Neural progenitor cell (in vitro differentiated cells): ENCODE data around the gene COPS8.

Source experiments
- EZH2 ChIP-seq: fragments of 200-600 bp; sonication (generic); IDR thresholded peaks from 2 replicates; pipeline ENCODE4 v1.6.1; 2017; ENCODE audit warnings: antibody characterized with exemption, mild to moderate bottlenecking, moderate library complexity
- EZH2phosphoT487 ChIP-seq: fragments of 200-600 bp; sonication (generic); IDR thresholded peaks from 2 replicates; pipeline ENCODE4 v1.6.1; 2017; ENCODE audit warnings: antibody characterized with exemption
- TF ChIP-seq, protein P1 (sequence below): fragments of 200-600 bp; sonication (generic); IDR thresholded peaks from 2 replicates; pipeline ENCODE4 v1.5.1; 2017; ENCODE audit warnings: antibody characterized with exemption, mild to moderate bottlenecking

DNA sequence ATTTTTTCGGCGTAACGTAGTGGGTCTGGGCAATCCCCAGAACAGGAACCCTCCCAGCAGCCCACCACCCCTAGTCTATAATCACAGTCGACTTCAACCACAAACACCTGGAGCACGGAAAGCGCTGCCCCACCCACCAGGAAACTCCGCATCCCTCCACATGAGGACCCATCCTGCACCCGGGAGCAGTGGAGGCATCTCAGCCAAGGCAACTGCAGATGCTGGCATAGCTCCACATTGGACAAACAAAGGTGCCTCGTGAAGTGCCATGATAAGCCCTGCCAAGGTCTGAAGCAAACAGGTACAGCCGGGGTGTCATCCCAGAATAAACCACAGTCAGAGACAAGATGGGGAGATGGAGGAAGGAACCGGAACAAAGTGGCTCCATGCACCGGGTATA lies 24.3 kb upstream of the COPS8 start:
- TF ChIP-seq, protein P1, sequence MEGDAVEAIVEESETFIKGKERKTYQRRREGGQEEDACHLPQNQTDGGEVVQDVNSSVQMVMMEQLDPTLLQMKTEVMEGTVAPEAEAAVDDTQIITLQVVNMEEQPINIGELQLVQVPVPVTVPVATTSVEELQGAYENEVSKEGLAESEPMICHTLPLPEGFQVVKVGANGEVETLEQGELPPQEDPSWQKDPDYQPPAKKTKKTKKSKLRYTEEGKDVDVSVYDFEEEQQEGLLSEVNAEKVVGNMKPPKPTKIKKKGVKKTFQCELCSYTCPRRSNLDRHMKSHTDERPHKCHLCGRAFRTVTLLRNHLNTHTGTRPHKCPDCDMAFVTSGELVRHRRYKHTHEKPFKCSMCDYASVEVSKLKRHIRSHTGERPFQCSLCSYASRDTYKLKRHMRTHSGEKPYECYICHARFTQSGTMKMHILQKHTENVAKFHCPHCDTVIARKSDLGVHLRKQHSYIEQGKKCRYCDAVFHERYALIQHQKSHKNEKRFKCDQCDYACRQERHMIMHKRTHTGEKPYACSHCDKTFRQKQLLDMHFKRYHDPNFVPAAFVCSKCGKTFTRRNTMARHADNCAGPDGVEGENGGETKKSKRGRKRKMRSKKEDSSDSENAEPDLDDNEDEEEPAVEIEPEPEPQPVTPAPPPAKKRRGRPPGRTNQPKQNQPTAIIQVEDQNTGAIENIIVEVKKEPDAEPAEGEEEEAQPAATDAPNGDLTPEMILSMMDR: no peak
- TF ChIP-seq EZH2: no peak
- TF ChIP-seq EZH2phosphoT487: no peak
